GM21717 (cell line): Measurements from ENCODE around the gene ATMIN.
A peak's percentile ranks its signal among the peaks of the same experiment; 100 is the strongest.

Experiments used
- ATAC-seq: cut with Tn5 transposase; IDR thresholded peaks from one replicate; pipeline ENCODE4 v1.9.1; 2021; ENCODE audit warnings: mild to moderate bottlenecking, moderate library complexity; ENCODE audit not compliant: unreplicated experiment

ATMIN gene

DNA sequence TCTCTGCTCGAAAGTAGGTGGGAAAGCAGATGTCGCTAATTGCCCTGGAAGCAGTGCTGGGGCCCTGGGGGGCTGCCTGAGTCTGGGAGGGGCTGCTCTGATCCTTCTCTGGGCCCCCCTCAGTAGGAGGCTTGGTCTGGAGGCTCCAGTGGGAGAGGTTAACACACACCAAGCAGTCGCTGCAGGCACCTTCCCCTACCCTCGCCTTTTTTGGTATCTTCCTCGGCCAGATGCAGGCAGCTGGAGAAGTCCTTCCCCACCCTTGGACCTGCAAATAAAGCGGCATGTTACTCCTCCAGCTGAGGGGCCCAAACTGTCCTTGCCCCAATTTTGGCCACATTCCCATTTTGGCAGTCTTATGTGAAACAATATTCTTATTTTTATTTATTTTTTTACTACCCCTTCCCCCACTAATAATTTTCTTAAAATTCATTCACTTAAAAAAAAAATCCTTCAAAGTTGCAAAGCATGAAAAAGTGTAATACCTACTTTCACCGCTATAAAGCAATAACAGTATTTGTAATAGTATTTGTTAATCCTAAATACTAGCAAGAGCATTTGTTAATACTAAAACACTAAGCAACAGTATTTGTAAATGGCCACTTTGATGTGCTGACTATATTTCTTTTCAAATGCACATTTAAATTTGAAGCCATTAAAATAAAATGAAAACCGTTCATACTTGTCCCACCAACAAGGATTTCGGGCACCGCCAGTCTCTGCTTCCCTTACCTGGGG, 26.4 kb downstream of the ATMIN start:
- ATAC-seq = no peak

DNA sequence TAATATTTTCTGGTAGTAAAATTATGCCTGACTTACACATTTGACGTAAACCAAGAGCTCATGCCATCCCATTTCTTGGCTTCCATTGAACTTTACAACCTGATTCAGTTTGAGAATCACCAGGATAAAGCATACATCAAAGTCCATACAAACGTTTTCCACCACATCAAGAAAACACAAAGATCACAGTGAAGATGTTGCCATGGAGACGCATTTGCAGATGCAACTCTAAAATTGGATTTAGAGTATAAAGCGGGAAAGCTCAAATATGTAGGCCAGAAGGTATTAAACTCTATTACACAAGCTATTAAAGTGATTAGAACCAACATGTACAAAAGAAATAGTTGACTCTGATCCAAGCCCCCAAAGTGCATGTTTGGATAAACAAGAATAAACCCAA, 31.0 kb downstream of the ATMIN start:
- ATAC-seq = no peak

DNA sequence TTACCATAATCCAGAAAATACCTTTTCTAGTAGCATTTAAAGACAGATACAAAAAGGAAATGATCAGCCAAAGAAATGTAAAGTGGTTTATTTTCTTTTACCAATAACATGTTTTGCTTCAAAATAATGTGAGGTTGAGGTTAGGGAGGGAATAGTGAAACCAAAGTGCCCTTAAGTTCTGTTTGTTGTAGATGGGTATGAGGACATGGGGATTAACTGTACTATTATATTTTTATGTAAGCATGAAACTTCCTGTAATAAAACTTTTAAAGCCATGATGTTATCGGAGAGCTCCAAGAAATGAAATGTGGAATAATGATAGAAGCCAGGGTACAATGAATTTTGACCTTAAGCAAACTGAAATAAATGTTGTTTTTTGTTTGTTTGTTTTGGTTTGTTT, 31.5 kb downstream of the ATMIN start:
- ATAC-seq = no peak

DNA sequence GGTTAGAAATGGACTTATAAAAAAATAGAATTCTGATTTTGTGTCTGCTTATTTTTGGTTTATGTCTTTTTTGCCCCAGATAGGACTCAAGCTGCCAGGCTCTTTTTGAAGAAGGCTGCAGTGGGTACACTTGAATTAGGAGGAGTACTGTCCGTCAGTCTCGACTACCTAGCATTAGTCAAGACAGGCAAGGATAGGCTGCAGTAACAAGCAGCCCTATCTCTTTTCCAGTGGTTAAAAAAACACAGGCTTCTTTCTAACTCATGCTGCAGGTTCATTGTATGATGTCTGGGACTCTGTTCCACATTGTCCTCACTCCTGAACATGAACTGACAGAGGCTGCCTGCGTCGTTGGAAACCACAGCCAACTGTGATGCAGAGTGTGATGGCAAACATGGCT, 33.4 kb downstream of the ATMIN start:
- no peak for ATAC-seq

DNA sequence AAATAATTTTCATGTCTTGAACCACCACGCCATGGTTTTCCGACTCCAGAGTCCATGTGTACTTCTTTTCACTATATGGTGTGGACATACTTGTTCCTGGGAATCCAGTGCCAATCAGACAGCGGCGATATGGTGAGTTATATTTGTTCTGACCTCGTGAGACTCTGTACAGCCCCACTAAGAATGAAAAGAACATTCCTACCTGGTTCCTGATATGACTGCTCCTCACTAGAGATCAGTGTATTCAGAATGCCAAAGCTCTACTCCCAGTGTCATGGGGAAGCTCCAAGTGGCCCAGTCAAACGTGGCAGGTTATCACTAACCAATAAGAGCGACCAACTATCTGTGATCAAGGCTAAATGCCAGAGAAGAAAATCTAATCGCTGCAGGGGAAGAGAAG, 35.3 kb downstream of the ATMIN start:
- ATAC-seq = no peak

DNA sequence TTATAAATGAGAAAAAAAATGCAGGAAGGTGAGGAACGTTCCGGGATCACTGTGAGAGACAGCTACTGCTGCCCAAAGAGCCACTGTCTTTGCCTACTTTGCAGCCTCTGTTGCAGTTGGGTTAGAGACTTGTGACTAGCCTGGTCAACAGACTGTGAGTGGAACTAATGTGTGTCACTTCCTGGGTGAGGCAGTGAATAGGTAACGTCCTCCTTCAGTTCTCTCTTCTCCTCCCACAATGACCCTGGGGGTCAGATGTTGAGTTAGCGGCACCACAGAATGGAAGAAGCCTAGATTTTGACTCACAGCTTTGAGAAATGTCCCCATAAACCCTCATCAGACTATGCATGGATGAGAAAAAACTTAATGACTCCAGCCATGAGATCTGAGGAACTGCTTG, 36.2 kb downstream of the ATMIN start:
- ATAC-seq = no peak

DNA sequence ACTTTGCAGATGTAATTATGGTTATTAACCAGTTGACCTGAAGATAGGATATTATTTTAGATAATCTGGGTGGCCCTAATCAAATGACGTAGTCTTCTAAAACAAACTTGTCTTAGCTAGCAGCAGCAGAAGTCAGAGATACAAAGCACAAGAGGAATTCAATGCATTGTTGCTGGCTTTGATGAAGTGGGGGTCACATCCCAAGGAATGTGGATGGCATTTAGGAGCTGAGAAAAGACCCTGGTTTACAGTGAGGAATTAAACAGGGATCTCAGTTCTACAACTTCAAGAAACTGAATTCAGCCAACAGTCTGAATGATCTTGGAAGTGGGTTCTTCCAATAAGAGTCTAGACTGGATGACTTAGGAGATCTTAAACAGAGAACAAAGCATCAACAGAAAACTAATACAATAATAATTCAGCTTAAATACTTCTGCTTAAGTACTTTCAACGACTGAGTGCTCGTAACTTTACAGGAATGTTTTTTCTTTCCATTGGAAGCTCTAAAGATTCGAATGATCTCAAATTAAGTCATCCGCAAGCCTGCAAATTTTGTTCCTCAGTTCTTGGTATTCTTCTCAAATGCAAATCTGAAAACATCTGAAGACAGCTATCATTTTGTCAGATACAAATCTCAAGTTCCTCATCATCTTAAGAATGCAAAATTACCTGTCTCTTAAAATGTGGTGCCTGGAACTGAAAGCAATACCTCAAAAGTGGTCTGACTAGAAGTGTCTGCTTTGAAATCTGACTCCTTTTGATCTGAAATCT, 38.1 kb downstream of the ATMIN start:
- no peak for ATAC-seq

DNA sequence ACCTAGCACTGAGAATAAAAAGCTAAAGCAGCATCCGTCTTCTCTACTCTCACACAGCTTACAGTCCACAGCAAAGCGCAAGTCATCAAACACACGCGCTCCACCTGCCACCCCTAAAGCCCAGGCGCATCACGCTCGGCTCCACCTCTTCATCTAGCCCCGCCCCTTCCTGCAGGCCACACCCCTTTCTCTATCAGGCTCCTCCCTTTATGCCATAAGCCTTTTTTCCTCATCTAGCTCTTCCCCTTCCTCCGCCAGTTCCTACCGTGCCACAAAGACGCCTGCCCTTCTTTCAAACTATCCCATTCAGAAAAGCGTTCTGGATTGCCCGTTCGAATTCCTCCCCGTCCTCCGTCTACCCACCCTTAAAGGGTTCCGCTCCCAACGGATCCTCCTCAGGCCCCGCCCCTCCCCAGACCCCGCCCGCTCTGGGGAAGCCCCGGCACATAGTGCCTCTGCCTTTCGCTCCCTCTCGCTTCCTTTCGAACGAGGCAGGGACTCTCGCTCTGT, 41.0 kb downstream of the ATMIN start:
- peak; percentile 85 for ATAC-seq

DNA sequence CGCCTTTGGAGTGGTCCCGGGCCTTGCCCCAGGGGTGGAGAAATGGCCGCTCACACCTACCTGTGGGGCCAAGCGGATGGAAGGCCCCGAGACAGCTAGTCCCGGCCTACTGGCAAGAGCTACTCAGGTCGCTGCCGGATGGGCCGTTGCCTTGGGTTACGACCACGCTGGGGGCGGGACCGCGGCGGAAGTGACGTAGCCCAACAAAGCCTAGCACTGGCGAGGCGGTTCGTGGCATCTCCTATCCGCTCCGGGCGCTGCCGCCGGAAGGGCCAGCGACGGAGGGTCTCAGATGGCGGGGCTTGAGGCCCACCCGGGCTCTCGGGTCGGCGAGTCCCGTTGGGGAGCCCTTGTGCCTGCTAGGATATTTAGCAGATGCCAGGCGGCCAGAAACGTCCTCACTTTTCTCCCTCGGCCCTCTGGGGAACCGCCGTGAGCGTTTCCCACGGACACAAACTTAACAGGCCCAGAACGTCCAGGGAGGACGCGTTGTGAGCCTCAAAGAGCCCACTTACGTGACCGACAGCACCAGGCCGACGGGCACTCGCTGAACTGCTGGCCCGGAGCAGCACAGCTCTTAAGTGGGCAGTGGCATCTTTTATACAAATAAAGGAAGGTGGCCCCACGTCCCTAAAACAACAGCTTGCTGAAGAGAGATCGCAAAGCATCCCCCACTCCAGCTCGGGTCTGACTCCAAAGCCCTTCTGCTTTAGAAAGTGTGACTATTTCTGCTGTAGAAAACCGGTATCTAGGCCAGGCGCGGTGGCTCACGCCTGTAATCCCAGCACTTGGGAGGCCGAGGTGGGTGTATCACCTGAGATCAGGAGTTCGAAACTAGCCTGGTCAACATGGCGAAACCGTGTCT, 41.7 kb downstream of the ATMIN start, which contains the start of gene C16orf46:
Gene C16orf46 (minus strand): TSS at position 163 of the 865 bp plus-strand sequence. CDS start 13,283 bp downstream, outside the sequence.
- ATAC-seq = peak; percentile 99

DNA sequence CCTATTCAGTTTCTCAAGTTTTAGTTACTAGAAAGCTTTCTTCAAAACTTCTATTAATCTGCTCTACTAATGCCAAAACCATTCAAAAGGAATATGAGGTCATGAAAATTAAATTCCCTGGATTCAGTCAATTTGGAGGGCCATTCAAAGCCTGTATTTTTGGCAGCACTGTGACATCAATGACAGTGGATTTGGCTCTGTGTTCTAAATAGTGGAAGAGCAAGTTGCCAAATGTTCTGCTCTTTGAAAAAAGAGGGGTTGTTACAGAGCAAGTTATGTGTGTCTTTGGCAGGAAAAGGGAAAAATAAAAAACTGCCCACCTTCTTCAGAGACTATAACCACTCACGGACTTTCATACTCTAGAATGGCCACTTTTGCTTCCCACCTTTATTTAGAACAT, 44.6 kb downstream of the ATMIN start:
- ATAC-seq = no peak

DNA sequence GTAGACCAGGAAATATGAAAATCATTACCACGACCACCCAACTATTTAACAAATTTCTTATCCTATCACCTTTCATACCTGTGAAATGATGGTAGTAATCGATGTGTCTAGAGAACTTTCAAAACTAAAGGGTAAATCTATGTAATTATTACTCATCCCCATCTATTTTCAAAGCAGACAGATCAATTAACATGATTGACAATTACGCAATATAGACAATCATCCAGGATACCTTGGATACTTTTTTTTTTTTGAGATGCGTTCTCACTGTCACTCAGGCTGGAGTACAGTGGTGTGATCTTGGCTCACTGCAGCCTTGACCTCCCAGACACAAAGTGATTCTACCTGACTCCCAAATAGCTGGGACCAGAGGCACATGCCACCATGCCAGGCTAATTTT, 45.4 kb downstream of the ATMIN start:
- no peak for ATAC-seq

DNA sequence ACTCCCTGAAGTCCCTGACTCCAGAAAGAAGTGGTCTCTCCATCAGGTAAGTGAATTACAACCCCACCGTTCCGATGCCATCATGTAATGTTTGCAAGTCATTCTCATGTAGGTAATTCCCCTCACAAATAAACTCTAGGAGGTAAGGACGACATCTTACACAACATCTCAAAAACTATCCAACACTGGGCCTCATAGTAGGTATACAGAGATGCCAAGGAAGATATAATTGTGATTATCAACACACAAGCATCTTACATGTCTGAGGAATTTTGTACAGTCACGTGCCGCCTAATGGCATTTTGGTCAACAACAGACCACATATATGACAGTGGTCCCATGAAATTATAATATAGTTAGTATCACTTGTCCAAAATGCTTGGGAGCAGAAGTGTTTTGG, 53.2 kb downstream of the ATMIN start:
- no peak for ATAC-seq

DNA sequence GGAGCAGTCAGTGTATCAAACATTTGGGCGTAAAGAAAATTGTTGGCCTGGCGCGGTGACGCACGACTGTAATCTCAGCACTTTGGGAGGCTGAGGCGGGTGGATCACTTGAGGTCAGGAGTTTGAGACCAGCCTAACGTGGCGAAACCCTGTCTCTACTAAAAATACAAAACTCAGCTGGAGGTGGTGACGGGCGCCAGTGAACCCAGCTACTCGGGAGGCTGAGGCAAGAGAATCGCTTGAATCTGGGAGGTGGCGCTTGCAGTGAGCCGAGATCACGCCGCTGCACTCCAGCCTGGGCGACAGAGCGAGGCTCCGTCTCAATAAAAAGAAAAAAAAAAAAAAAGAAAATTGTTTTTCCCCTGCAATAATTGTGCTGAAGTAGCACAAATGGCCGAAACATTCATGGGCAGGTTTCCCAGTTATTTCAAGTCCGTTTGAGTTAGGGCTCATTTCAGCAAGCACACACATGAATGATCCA, 59.2 kb downstream of the ATMIN start:
- no peak for ATAC-seq

DNA sequence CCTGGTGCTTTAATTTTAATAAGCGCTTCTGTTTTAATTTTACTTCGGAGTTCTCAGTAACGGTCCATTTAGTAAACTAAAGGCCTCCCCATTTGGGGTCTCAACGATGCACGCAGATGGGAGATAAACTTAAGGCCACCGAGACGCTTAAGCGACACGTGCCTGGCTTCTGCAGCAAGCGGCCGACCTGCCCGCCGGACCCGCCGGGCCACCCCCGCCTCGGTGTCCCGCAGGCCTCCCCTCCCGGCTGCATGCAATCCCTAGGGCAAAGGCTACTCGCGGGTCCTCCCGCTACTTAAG, 60.0 kb downstream of the ATMIN start:
- ATAC-seq = no peak

DNA sequence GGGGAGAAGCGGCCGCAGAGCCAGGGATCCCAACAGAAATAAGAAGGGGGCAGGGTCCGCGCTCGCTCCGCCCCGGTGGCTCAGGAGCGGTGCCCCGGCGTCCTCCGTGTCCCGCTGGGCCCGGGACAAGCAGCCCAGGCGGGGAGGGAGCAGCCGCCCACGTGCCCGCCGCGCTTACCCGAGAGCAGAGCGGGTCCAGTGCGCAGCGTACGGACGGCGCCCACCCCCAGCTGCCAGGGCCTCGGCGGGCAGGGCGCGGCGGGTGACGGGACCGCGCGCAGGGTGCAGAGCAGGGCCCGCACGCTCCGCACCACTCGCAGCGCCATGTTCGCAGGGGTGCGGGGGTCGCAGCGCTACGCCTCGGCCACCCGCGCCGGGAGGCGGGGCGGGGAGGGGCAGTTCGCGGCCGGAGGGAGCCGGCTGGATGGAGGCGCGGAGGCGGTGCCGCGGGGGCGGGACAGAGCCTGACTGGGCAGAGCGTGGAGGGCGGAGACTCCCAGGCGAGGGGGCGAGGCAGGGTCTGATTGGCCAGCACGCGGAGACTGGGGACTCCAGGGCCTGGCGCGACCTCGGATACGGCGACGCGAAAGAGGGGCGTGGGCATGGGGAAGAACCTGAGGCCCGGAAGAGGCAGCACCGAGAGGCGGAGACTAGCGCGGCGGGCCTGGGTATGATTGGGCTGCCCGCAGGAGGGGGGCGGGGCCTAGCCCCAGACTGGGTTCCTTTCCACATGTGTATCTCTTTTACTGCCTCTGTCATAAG, 60.5 kb downstream of the ATMIN start, which contains the start of gene GCSH:
Gene GCSH (minus strand): TSS at position 443 of the 762 bp plus-strand sequence. CDS start 117 bp downstream, at position 326.
- peak; percentile 98 for ATAC-seq

DNA sequence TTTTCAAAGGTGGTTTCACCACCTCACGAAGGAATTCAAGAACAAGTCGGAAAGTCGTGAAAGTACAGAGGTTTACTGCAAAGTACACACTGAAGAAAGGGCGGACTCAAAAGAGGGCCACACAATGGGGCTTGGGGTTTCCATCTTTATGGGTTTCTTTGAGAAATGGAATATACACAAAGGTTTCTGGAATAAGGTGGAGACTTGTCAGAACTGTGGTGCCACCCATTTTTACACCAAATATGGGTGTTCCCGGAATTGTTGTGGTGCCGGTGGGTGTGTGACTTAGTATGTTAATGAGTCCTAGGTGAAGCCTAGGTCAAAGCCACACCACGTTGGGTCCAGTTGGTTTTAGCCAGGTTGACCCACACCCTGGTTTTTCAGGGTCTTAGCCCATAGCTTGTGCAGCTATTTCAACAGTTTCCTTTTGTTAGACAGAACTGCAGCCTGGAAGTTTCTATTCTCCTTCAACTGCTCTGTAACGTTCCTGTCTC, 61.1 kb downstream of the ATMIN start:
- ATAC-seq = no peak
